ENCODE results near the gene PTH1R.
A peak's percentile ranks its signal among the peaks of the same experiment; 100 is the strongest.

The PTH1R gene

GRCh38 chr3:46857485-46858341 is 19.8 kb upstream of the PTH1R start:
- H3K9ac ChIP-seq (ENCODE audit: low read length in 5 of 5) = peak overlapping the region in 1 of 5 donors; percentile 9
- H3K9me3 ChIP-seq (ENCODE audit: control insufficient read depth in 5 of 5, low read length in 5 of 5) = no peaks in the 10 kb centered on the region
- no peaks in the 10 kb centered on the region for H3K36me3 ChIP-seq (ENCODE audit: control insufficient read depth in 5 of 5, insufficient read depth in 5 of 5, low read length in 5 of 5)
- peaks cover 2 to 29% (median 21%) of the 10 kb centered on the region in 5 donors for H3K4me1 ChIP-seq (ENCODE audit: control insufficient read depth in 5 of 5, insufficient read depth in 5 of 5, low read length in 5 of 5)
- H3K27ac ChIP-seq (ENCODE audit: low read depth, low read length) = no peak overlapping the region
- H3K4me3 ChIP-seq (ENCODE audit: low read depth in 1 of 5, low read length in 5 of 5) = no peak overlapping the region
- no peaks in the 10 kb centered on the region for H3K27me3 ChIP-seq (ENCODE audit: control insufficient read depth in 5 of 5, insufficient read depth in 4 of 5, low read length in 5 of 5)

- Histone ChIP-seq H3K9me3 (ENCODE audit: control insufficient read depth in 5 of 5, low read length in 5 of 5) (no peaks in the 10 kb centered on the region), H3K4me3 (ENCODE audit: low read depth in 1 of 5, low read length in 5 of 5) (no peak overlapping the region), H3K4me1 (ENCODE audit: control insufficient read depth in 5 of 5, insufficient read depth in 5 of 5, low read length in 5 of 5) (peaks cover 2 to 32% (median 24%) of the 10 kb centered on the region in 5 donors), H3K36me3 (ENCODE audit: control insufficient read depth in 5 of 5, insufficient read depth in 5 of 5, low read length in 5 of 5) (no peaks in the 10 kb centered on the region), H3K27me3 (ENCODE audit: control insufficient read depth in 5 of 5, insufficient read depth in 4 of 5, low read length in 5 of 5) (no peaks in the 10 kb centered on the region), H3K27ac (ENCODE audit: low read depth, low read length) (no peak overlapping the region), H3K9ac (ENCODE audit: low read length in 5 of 5) (no peak overlapping the region)
Observed at GRCh38 chr3:46858456-46858855, 19.1 kb upstream of the PTH1R start.

- Histone ChIP-seq H3K9me3 (ENCODE audit: control insufficient read depth in 5 of 5, low read length in 5 of 5) (no peaks in the 10 kb centered on the region), H3K36me3 (ENCODE audit: control insufficient read depth in 5 of 5, insufficient read depth in 5 of 5, low read length in 5 of 5) (no peaks in the 10 kb centered on the region), H3K9ac (ENCODE audit: low read length in 5 of 5) (no peak overlapping the region), H3K27me3 (ENCODE audit: control insufficient read depth in 5 of 5, insufficient read depth in 4 of 5, low read length in 5 of 5) (no peaks in the 10 kb centered on the region), H3K4me1 (ENCODE audit: control insufficient read depth in 5 of 5, insufficient read depth in 5 of 5, low read length in 5 of 5) (peaks cover 2 to 32% (median 24%) of the 10 kb centered on the region in 5 donors), H3K4me3 (ENCODE audit: low read depth in 1 of 5, low read length in 5 of 5) (no peak overlapping the region), H3K27ac (ENCODE audit: low read depth, low read length) (no peak overlapping the region)
Observed at GRCh38 chr3:46859001-46859710, 18.4 kb upstream of the PTH1R start.

DNA sequence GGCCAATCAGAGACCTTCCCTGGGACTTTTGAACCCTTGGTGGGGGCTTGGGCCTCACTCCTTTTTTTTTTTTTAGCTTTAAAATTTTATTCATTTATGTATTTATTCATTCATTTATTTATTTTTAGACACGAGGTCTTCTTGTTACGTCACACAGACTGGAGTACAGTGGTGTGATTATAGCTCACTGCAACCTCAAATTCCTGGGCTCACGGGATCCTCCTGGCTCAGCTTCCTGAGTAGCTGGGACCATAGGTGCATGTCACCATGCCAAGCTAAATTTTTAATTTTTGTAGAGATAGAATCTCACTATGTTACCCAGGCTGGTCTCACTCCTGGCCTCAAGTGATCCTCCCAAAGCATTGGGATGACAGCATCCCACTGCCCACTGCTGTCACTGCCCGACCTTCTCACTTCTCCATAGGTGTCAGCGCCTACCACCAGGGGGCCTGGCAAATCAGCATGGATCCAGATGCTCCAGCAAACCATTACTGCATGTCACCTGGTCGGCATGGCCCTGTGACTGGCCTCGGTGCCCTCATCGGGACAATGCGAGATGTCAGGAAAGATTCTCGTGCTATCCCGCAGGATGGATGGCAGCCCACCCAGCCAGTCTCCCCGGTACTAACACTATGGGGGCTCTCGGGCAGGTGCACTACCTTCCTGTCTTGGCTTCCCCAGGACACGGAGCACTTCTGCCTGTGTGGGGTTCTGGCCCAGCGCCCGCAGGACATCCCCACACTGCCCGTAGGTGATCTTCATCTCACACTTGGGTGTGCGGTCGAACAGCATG is 17.3 kb upstream of the PTH1R start:
- Histone ChIP-seq H3K9ac (ENCODE audit: low read length in 5 of 5) (no peak overlapping the region), H3K4me1 (ENCODE audit: control insufficient read depth in 5 of 5, insufficient read depth in 5 of 5, low read length in 5 of 5) (peaks cover 2 to 42% (median 34%) of the 10 kb centered on the region in 5 donors), H3K36me3 (ENCODE audit: control insufficient read depth in 5 of 5, insufficient read depth in 5 of 5, low read length in 5 of 5) (no peaks in the 10 kb centered on the region), H3K4me3 (ENCODE audit: low read depth in 1 of 5, low read length in 5 of 5) (no peak overlapping the region), H3K27ac (ENCODE audit: low read depth, low read length) (no peak overlapping the region), H3K9me3 (ENCODE audit: control insufficient read depth in 5 of 5, low read length in 5 of 5) (no peaks in the 10 kb centered on the region), H3K27me3 (ENCODE audit: control insufficient read depth in 5 of 5, insufficient read depth in 4 of 5, low read length in 5 of 5) (no peaks in the 10 kb centered on the region)

GRCh38 chr3:46860810-46861604 is 16.5 kb upstream of the PTH1R start:
- peaks cover 2 to 48% (median 38%) of the 10 kb centered on the region in 5 donors for H3K4me1 ChIP-seq (ENCODE audit: control insufficient read depth in 5 of 5, insufficient read depth in 5 of 5, low read length in 5 of 5)
- no peaks in the 10 kb centered on the region for H3K9me3 ChIP-seq (ENCODE audit: control insufficient read depth in 5 of 5, low read length in 5 of 5)
- no peaks in the 10 kb centered on the region for H3K27me3 ChIP-seq (ENCODE audit: control insufficient read depth in 5 of 5, insufficient read depth in 4 of 5, low read length in 5 of 5)
- no peaks in the 10 kb centered on the region for H3K36me3 ChIP-seq (ENCODE audit: control insufficient read depth in 5 of 5, insufficient read depth in 5 of 5, low read length in 5 of 5)
- no peak overlapping the region for H3K4me3 ChIP-seq (ENCODE audit: low read depth in 1 of 5, low read length in 5 of 5)
- no peak overlapping the region for H3K9ac ChIP-seq (ENCODE audit: low read length in 5 of 5)
- no peak overlapping the region for H3K27ac ChIP-seq (ENCODE audit: low read depth, low read length)

GRCh38 chr3:46861605-46862368 is 15.7 kb upstream of the PTH1R start:
- H3K9ac ChIP-seq (ENCODE audit: low read length in 5 of 5) = no peak overlapping the region
- H3K4me1 ChIP-seq (ENCODE audit: control insufficient read depth in 5 of 5, insufficient read depth in 5 of 5, low read length in 5 of 5) = peaks cover 2 to 49% (median 32%) of the 10 kb centered on the region in 5 donors
- no peaks in the 10 kb centered on the region for H3K36me3 ChIP-seq (ENCODE audit: control insufficient read depth in 5 of 5, insufficient read depth in 5 of 5, low read length in 5 of 5)
- no peaks in the 10 kb centered on the region for H3K27me3 ChIP-seq (ENCODE audit: control insufficient read depth in 5 of 5, insufficient read depth in 4 of 5, low read length in 5 of 5)
- H3K27ac ChIP-seq (ENCODE audit: low read depth, low read length) = no peak overlapping the region
- no peaks in the 10 kb centered on the region for H3K9me3 ChIP-seq (ENCODE audit: control insufficient read depth in 5 of 5, low read length in 5 of 5)
- no peak overlapping the region for H3K4me3 ChIP-seq (ENCODE audit: low read depth in 1 of 5, low read length in 5 of 5)

- H3K4me3 ChIP-seq (ENCODE audit: low read depth in 1 of 5, low read length in 5 of 5) = no peak overlapping the region
- H3K27ac ChIP-seq (ENCODE audit: low read depth, low read length) = no peak overlapping the region
- no peaks in the 10 kb centered on the region for H3K36me3 ChIP-seq (ENCODE audit: control insufficient read depth in 5 of 5, insufficient read depth in 5 of 5, low read length in 5 of 5)
- no peaks in the 10 kb centered on the region for H3K27me3 ChIP-seq (ENCODE audit: control insufficient read depth in 5 of 5, insufficient read depth in 4 of 5, low read length in 5 of 5)
- no peak overlapping the region for H3K9ac ChIP-seq (ENCODE audit: low read length in 5 of 5)
- H3K9me3 ChIP-seq (ENCODE audit: control insufficient read depth in 5 of 5, low read length in 5 of 5) = no peaks in the 10 kb centered on the region
- H3K4me1 ChIP-seq (ENCODE audit: control insufficient read depth in 5 of 5, insufficient read depth in 5 of 5, low read length in 5 of 5) = peaks cover 7 to 49% (median 34%) of the 10 kb centered on the region in 5 donors
Observed at GRCh38 chr3:46862369-46863025, 15.0 kb upstream of the PTH1R start.

DNA sequence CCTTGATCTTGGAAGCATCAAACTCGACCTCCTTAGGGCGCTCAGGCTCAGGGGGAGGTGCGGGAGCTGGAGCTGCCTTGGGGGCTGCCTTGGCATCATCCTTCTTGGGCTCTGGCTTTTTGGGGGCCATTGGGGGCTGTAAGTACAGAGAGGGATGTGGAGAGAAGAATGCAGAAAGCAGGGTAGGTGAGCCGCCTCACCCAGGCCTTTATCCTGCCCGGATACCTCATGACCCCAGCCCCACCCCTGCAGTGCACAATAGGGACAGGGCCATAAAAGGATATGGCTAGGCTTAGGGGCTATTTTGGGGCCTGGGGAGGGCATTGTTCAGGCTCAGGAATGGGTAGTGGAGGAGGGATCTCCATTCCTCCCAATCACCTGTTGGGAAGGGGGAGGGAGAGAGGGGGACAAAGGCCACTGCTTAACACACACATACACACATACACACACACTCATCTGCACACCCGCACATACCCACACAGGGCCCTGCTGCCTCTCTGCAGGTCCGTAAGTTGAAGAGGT is 14.2 kb upstream of the PTH1R start, which contains the start of gene MYL3:
MYL3 (minus strand) TSS at position 184 of the 522 bp plus-strand sequence; CDS start at position 130, 54 bp downstream.
- H3K4me3 ChIP-seq (ENCODE audit: low read depth in 1 of 5, low read length in 5 of 5) = no peak within 1 kb of the TSS
- H3K9me3 ChIP-seq (ENCODE audit: control insufficient read depth in 5 of 5, low read length in 5 of 5) = no peaks in the 10 kb centered on the region
- no peaks in the 10 kb centered on the region for H3K27me3 ChIP-seq (ENCODE audit: control insufficient read depth in 5 of 5, insufficient read depth in 4 of 5, low read length in 5 of 5)
- no peak within 1 kb of the TSS for H3K27ac ChIP-seq (ENCODE audit: low read depth, low read length)
- peaks cover 11 to 54% (median 42%) of the 10 kb centered on the region in 5 donors for H3K4me1 ChIP-seq (ENCODE audit: control insufficient read depth in 5 of 5, insufficient read depth in 5 of 5, low read length in 5 of 5)
- no peaks in the 10 kb centered on the region for H3K36me3 ChIP-seq (ENCODE audit: control insufficient read depth in 5 of 5, insufficient read depth in 5 of 5, low read length in 5 of 5)
- H3K9ac ChIP-seq (ENCODE audit: low read length in 5 of 5) = peak within 1 kb of the TSS in 1 of 5 donors; percentile 60
